Osteocyte (in vitro differentiated cells): ENCODE results near the gene LRRFIP1. TPM values are rescaled to one million over a fixed set of nuclear protein-coding genes. Genes with fewer than 3 reads are reported as not detected.

ENCODE experiments used
- DNase-seq: peaks from one replicate; pipeline ENCODE4 v3.0.0; 2021; ENCODE audit warnings: mixed read lengths; ENCODE audit not compliant: unreplicated experiment; ENCODE audit errors: extremely low spot score
- H3K27ac Mint-ChIP-seq: one replicate; pipeline ENCODE4 v1.8.0; 2021; ENCODE audit warnings: mild to moderate bottlenecking, mixed read lengths; ENCODE audit not compliant: unreplicated experiment
- H3K27me3 Mint-ChIP-seq: one replicate; pipeline ENCODE4 v1.8.0; 2021; ENCODE audit warnings: mixed read lengths; ENCODE audit not compliant: unreplicated experiment
- H3K36me3 Mint-ChIP-seq: one replicate; pipeline ENCODE4 v1.8.0; 2021; ENCODE audit warnings: mixed read lengths; ENCODE audit not compliant: unreplicated experiment
- H3K4me1 Mint-ChIP-seq: one replicate; pipeline ENCODE4 v1.8.0; 2021; ENCODE audit warnings: mixed read lengths; ENCODE audit not compliant: unreplicated experiment
- H3K4me3 Mint-ChIP-seq: one replicate; pipeline ENCODE4 v1.8.0; 2021; ENCODE audit warnings: mild to moderate bottlenecking, moderate library complexity, mixed read lengths; ENCODE audit not compliant: unreplicated experiment
- H3K9me3 Mint-ChIP-seq: one replicate; pipeline ENCODE4 v1.8.0; 2021; ENCODE audit warnings: mixed read lengths; ENCODE audit not compliant: unreplicated experiment
- total RNA-seq: library from RNA; stranded (reverse); gene quantifications from 2 replicates; pipeline ENCODE4 v1.2.1, GENCODE V29; 2021
- TF ChIP-seq, protein P1 (sequence below): fragments of 200-600 bp; sonication (generic); IDR thresholded peaks from 2 replicates; pipeline ENCODE4 v1.5.0; 2021; ENCODE audit warnings: antibody characterized with exemption, mild to moderate bottlenecking, moderate library complexity

The LRRFIP1 gene
- total RNA-seq, 1 donor from 2014 or later: 79.9 TPM

DNA sequence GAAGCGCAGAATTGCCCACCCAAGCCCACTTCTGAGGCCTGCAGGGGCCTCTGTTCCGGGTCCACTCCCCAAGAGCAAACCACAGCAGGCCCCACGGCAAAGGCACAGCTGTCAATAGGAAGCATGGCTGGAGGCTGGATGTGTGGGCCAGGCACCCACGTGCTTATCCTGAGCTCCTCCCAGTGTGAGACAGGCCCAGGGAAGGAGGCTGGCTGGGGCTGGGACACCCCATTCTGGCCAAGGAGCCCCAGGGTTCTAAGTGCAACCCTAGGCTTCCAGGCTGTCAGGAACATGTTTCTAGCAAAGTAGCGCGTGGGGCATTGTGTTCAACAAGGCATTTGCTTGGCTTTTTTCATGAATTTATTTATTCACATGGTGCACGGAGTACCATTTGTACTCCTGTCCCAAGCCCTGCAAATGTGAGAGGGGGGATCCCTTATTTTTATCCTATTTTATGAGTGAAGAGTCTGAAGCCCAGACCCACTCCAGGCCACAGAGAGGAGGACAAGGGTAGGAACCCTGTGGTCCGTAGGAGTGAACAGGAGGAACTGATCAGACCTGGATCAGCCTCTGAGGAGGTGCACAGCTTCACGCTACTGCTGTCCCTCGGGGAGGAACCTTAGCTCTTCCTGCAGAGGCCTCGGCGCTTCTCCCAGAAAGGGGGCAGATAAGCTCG is 30.7 kb upstream of the LRRFIP1 start:
- no peak for DNase-seq
- Mint-ChIP-seq H3K4me1 (peaks cover 55% of the 10 kb centered on the region), H3K4me3 (no peak overlapping the region), H3K27ac (no peak overlapping the region), H3K9me3 (no peaks in the 10 kb centered on the region), H3K36me3 (no peaks in the 10 kb centered on the region), H3K27me3 (no peaks in the 10 kb centered on the region)
- TF ChIP-seq, protein P1, sequence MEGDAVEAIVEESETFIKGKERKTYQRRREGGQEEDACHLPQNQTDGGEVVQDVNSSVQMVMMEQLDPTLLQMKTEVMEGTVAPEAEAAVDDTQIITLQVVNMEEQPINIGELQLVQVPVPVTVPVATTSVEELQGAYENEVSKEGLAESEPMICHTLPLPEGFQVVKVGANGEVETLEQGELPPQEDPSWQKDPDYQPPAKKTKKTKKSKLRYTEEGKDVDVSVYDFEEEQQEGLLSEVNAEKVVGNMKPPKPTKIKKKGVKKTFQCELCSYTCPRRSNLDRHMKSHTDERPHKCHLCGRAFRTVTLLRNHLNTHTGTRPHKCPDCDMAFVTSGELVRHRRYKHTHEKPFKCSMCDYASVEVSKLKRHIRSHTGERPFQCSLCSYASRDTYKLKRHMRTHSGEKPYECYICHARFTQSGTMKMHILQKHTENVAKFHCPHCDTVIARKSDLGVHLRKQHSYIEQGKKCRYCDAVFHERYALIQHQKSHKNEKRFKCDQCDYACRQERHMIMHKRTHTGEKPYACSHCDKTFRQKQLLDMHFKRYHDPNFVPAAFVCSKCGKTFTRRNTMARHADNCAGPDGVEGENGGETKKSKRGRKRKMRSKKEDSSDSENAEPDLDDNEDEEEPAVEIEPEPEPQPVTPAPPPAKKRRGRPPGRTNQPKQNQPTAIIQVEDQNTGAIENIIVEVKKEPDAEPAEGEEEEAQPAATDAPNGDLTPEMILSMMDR: no peak

GRCh38 chr2:237597196-237598145 is 29.9 kb upstream of the LRRFIP1 start:
- Mint-ChIP-seq H3K9me3 (no peaks in the 10 kb centered on the region), H3K27ac (no peak overlapping the region), H3K4me3 (no peak overlapping the region), H3K4me1 (peaks cover 53% of the 10 kb centered on the region), H3K27me3 (no peaks in the 10 kb centered on the region), H3K36me3 (no peaks in the 10 kb centered on the region)
- TF ChIP-seq, protein P1: no peak
- DNase-seq: no peak

DNA sequence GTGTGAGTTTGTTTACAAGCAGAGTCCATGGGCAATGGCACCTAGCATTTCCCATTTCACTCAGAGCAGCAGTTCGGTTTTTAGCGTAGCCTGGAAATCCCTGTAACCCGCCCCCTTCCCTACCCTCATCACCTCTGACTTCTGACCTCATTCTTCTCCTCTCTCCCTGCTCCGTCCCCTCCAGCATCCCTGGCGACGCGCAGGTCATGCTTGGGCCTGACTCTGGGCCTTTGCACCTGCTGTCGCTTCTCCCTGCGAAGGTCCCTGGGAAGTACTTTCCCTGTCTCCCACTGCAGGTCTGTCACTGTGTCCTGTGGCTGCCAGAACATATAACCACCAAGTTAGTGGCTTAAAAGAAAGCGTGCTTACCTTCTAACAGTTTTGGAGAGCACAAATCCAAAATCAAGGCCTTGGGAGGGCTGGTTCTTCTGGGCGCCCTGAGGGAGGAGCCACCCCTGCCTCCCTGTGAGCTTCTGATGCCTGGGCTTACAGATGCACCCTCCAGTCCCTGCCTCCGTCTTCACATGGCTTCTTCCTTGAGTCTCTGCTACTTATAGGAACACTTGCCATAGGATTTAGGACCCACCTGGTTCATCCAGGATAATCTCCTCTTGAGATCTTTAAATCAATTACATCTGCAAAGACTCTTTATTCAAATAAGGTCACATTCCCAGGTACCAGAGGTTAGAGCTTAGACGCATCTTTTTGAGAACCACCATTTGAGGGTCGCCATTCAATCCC is 28.7 kb upstream of the LRRFIP1 start:
- H3K36me3 Mint-ChIP-seq: no peaks in the 10 kb centered on the region
- no peak overlapping the region for H3K27ac Mint-ChIP-seq

GRCh38 chr2:237599465-237600110 is 27.8 kb upstream of the LRRFIP1 start:
- Mint-ChIP-seq H3K27me3 (no peaks in the 10 kb centered on the region), H3K9me3 (no peaks in the 10 kb centered on the region), H3K4me3 (no peak overlapping the region), H3K4me1 (peaks cover 49% of the 10 kb centered on the region), H3K36me3 (no peaks in the 10 kb centered on the region), H3K27ac (peak overlapping the region; percentile 69)
- DNase-seq: no peak
- TF ChIP-seq, protein P1: no peak

More for the DNA sequence above, 28.7 kb upstream of the LRRFIP1 start:
- peaks cover 53% of the 10 kb centered on the region for H3K4me1 Mint-ChIP-seq
- no peaks in the 10 kb centered on the region for H3K27me3 Mint-ChIP-seq
- TF ChIP-seq, protein P1: no peak
- no peaks in the 10 kb centered on the region for H3K9me3 Mint-ChIP-seq
- H3K4me3 Mint-ChIP-seq: no peak overlapping the region
- no peak for DNase-seq
